ENCODE results near the gene CYB561D1.

The CYB561D1 gene

GRCh38 chr1:109542657-109543056 is 48.8 kb downstream of the CYB561D1 start:
- no peak for DNase-seq
- no peak overlapping the region for H3K27ac ChIP-seq (ENCODE audit: low read length)
- TF ChIP-seq CTCF (IDR thresholded peaks at IDR 0.05; ENCODE audit: borderline replicate concordance, extremely low read depth, low read length, poor library complexity, severe bottlenecking): no peak
- no peak for TF ChIP-seq EZH2 (IDR thresholded peaks at IDR 0.05; ENCODE audit: borderline replicate concordance, low read depth, low read length, severe bottlenecking)

GRCh38 chr1:109543283-109543987 is 49.5 kb downstream of the CYB561D1 start:
- no peaks in the 10 kb centered on the region; the same call in 1 of the 2 replicates for H3K36me3 ChIP-seq (ENCODE audit: insufficient read depth, low read length)
- TF ChIP-seq EZH2 (IDR thresholded peaks at IDR 0.05; ENCODE audit: borderline replicate concordance, low read depth, low read length, severe bottlenecking) (no peak), CTCF (IDR thresholded peaks at IDR 0.05; ENCODE audit: borderline replicate concordance, extremely low read depth, low read length, poor library complexity, severe bottlenecking) (no peak)
- peaks cover 23% of the 10 kb centered on the region for H3K4me1 ChIP-seq (ENCODE audit: insufficient read depth, low read length)
- ATAC-seq (ENCODE audit: insufficient read depth, low read depth) (no peak), DNase-seq (no peak)
- peaks cover 2% of the 10 kb centered on the region for H3K27me3 ChIP-seq (ENCODE audit: insufficient read depth, low read length, poor library complexity)
- H3K27ac ChIP-seq (ENCODE audit: low read length): no peak overlapping the region
- H3K79me2 ChIP-seq (ENCODE audit: insufficient read depth, low read length): peaks cover 18% of the 10 kb centered on the region
- H3K4me3 ChIP-seq (ENCODE audit: low read depth in 1 of 2, low read length in 2 of 2): no peak overlapping the region
- no peak overlapping the region for H2AFZ ChIP-seq (ENCODE audit: low read depth, low read length)
- no peaks in the 10 kb centered on the region for H3K9me3 ChIP-seq (ENCODE audit: insufficient read depth, low read length, severe bottlenecking)
- H3K9ac ChIP-seq (ENCODE audit: low read depth, low read length): no peak overlapping the region
- no peaks in the 10 kb centered on the region for H4K20me1 ChIP-seq (ENCODE audit: insufficient read depth, low read length)
- H3K4me2 ChIP-seq (ENCODE audit: insufficient read depth, low read length): no peak overlapping the region

More at GRCh38 chr1:109542657-109543056, 48.8 kb downstream of the CYB561D1 start:
- Histone ChIP-seq H3K4me1 (ENCODE audit: insufficient read depth, low read length) (peaks cover 23% of the 10 kb centered on the region), H4K20me1 (ENCODE audit: insufficient read depth, low read length) (no peaks in the 10 kb centered on the region), H3K4me2 (ENCODE audit: insufficient read depth, low read length) (no peak overlapping the region), H3K79me2 (ENCODE audit: insufficient read depth, low read length) (peaks cover 11% of the 10 kb centered on the region), H2AFZ (ENCODE audit: low read depth, low read length) (no peak overlapping the region), H3K36me3 (ENCODE audit: insufficient read depth, low read length) (no peaks in the 10 kb centered on the region), H3K4me3 (ENCODE audit: low read depth in 1 of 2, low read length in 2 of 2) (no peak overlapping the region), H3K9me3 (ENCODE audit: insufficient read depth, low read length, severe bottlenecking) (no peaks in the 10 kb centered on the region), H3K9ac (ENCODE audit: low read depth, low read length) (no peak overlapping the region), H3K27me3 (ENCODE audit: insufficient read depth, low read length, poor library complexity) (peaks cover 2% of the 10 kb centered on the region)
- no peak for ATAC-seq (ENCODE audit: insufficient read depth, low read depth)

- TF ChIP-seq EZH2 (IDR thresholded peaks at IDR 0.05; ENCODE audit: borderline replicate concordance, low read depth, low read length, severe bottlenecking) (no peak), CTCF (IDR thresholded peaks at IDR 0.05; ENCODE audit: borderline replicate concordance, extremely low read depth, low read length, poor library complexity, severe bottlenecking) (no peak)
- H3K36me3 ChIP-seq (ENCODE audit: insufficient read depth, low read length): no peaks in the 10 kb centered on the region; the same call in 1 of the 2 replicates
- H2AFZ ChIP-seq (ENCODE audit: low read depth, low read length): no peak overlapping the region
- H3K79me2 ChIP-seq (ENCODE audit: insufficient read depth, low read length): peaks cover 25% of the 10 kb centered on the region
- no peak overlapping the region for H3K4me3 ChIP-seq (ENCODE audit: low read depth in 1 of 2, low read length in 2 of 2)
- H3K9ac ChIP-seq (ENCODE audit: low read depth, low read length): no peak overlapping the region
- no peak for ATAC-seq (ENCODE audit: insufficient read depth, low read depth)
- H3K27ac ChIP-seq (ENCODE audit: low read length): no peak overlapping the region
- DNase-seq: no peak
- peaks cover 2% of the 10 kb centered on the region for H3K27me3 ChIP-seq (ENCODE audit: insufficient read depth, low read length, poor library complexity)
- peaks cover 25% of the 10 kb centered on the region for H3K4me1 ChIP-seq (ENCODE audit: insufficient read depth, low read length)
- peaks cover 3% of the 10 kb centered on the region; the same call in 1 of the 2 replicates for H4K20me1 ChIP-seq (ENCODE audit: insufficient read depth, low read length)
- H3K9me3 ChIP-seq (ENCODE audit: insufficient read depth, low read length, severe bottlenecking): no peaks in the 10 kb centered on the region
- H3K4me2 ChIP-seq (ENCODE audit: insufficient read depth, low read length): no peak overlapping the region
Observed at GRCh38 chr1:109543988-109544735, 50.3 kb downstream of the CYB561D1 start.
